ENCODE results near the gene AKAP11.

- peak; percentile 42 for TF ChIP-seq CTCF (IDR thresholded peaks at IDR 0.05; ENCODE audit: borderline replicate concordance, extremely low read depth, low read length, poor library complexity, severe bottlenecking)
- no peak for TF ChIP-seq EZH2 (IDR thresholded peaks at IDR 0.05; ENCODE audit: borderline replicate concordance, low read depth, low read length, severe bottlenecking)
These were observed 92.1 kb downstream of the AKAP11 start for GRCh38 chr13:42363941-42364612.

Data from DND-41 (cell line).